ENCODE data around the gene COQ8B. TPM values are rescaled to one million over a fixed set of nuclear protein-coding genes. Genes with fewer than 3 reads are reported as not detected.

COQ8B gene
- total RNA-seq, 1 donor from 2014 or later, result 51.1 TPM

DNA sequence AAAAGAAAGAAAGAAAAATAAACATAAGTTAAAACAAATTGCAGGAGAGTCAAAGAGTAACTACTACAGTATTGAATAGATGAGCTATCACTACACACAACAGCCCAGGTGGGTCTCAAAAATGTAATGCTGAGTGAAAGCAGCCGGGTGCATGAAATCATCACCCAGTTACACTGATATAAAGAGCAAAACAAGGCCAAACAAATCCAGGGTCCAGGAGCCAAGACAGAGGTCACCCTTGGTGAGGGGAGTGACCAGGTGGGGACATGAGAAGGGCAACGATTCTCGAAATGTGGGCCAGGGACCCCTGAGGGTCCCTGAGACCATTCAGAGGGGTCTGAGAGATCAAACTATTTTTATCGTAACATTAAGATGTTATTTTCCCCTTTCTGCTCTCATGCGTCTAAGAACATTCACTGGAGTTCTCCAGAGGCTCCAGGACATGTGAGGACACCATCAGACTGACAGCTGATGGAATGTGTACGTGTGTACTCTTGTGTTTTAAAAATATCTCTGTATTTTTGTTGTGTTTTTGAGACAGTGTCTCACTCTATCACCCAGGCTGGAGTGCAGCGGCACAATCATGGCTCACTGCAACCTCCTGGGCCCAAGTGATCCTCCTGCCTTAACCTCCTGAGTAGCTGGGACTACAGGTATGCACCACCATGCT is 10.6 kb downstream of the COQ8B start:
- H3K27me3 ChIP-seq, result no peaks in the 10 kb centered on the region
- H3K4me1 ChIP-seq, result no peaks in the 10 kb centered on the region
- H3K4me3 ChIP-seq, result no peak overlapping the region
- TF ChIP-seq CTCF (IDR thresholded peaks at IDR 0.05) (no peak), POLR2A (IDR thresholded peaks at IDR 0.05) (no peak), POLR2AphosphoS5 (IDR thresholded peaks at IDR 0.05; ENCODE audit: insufficient read depth in 1 of 2, low read depth in 1 of 2) (no peak)
- no peak for DNase-seq (ENCODE audit: extremely low spot score in 2 of 2)
- H3K36me3 ChIP-seq, result peaks cover 0 to 65% of the 10 kb centered on the region in 2 donors
- intact Hi-C loops (cut with DNase I), result no loop called here
- H3K9me3 ChIP-seq, result no peaks in the 10 kb centered on the region
- no peak overlapping the region for H3K27ac ChIP-seq

DNA sequence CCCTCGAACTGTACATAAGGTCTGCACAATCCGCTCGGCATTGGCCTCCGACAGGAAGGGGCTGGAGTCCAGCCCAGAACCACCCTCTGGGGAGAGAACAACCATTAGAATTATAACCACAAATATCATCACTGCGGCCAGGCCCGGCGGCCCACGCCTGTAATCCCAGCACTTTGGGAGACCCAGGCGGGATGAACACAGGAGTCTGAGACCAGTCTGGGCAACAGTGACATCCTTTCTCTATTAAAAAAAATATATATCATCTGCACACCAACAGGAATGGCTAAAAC is 11.4 kb downstream of the COQ8B start:
- Histone ChIP-seq H3K4me3 (no peak overlapping the region), H3K27me3 (no peaks in the 10 kb centered on the region), H3K27ac (no peak overlapping the region), H3K9me3 (no peaks in the 10 kb centered on the region), H3K4me1 (no peaks in the 10 kb centered on the region), H3K36me3 (peaks cover 0 to 69% of the 10 kb centered on the region in 2 donors)
- DNase-seq (ENCODE audit: extremely low spot score in 2 of 2), result no peak
- intact Hi-C loops (cut with DNase I), result no loop called here
- TF ChIP-seq POLR2AphosphoS5 (IDR thresholded peaks at IDR 0.05; ENCODE audit: insufficient read depth in 1 of 2, low read depth in 1 of 2) (no peak), CTCF (IDR thresholded peaks at IDR 0.05) (no peak), POLR2A (IDR thresholded peaks at IDR 0.05) (no peak)

DNA sequence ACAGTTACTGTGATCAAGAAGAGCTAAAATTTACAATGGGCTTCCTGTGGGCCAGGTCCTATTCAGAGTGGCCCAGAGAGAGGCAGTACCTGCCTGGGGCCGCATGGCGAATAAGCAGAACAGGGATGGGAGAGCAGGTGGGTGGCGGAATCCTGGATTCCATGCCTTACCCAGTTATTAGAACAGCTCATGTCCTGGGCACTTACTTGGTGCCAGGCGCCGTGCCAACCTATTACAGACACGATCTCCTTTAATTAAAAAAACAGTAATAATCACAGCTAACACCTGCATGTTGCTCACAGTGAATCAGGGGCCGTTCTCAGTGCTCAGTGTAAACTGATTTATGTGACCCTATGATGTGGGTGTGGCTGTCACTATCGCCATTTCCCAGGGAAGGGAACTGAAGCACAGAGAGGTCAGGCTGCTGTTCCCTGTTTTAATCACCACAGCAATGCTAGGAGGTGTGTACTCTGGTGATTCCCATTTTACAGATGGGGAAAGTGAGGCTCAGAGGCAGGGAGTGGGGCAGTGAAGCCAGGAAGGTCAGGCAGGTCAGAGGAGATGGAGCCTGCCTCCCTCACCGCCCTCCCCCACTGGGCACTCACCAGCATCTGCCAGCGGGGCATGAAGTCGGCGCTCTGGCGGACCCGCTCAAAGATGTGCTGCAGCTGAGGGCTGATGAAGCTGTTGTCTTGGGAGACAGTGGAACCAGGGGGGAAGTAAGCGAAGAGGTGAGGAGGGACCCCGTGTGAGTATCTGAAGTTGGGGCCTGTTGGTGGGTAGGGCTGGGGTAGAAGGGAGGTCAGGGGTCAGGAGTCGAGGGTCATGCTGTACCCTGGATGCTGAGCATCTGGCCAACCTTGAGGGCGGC is 12.0 kb downstream of the COQ8B start:
- Histone ChIP-seq H3K9me3 (no peaks in the 10 kb centered on the region), H3K27ac (no peak overlapping the region), H3K36me3 (peaks cover 0 to 67% of the 10 kb centered on the region in 2 donors), H3K27me3 (no peaks in the 10 kb centered on the region), H3K4me1 (no peaks in the 10 kb centered on the region), H3K4me3 (no peak overlapping the region)
- TF ChIP-seq POLR2AphosphoS5 (IDR thresholded peaks at IDR 0.05; ENCODE audit: insufficient read depth in 1 of 2, low read depth in 1 of 2) (no peak), POLR2A (IDR thresholded peaks at IDR 0.05) (no peak), CTCF (IDR thresholded peaks at IDR 0.05) (no peak)
- intact Hi-C loops (cut with DNase I), result no loop called here
- no peak for DNase-seq (ENCODE audit: extremely low spot score in 2 of 2)

- peaks cover 0 to 54% of the 10 kb centered on the region in 2 donors for H3K36me3 ChIP-seq
These were observed 13.5 kb downstream of the COQ8B start for GRCh38 chr19:40703029-40703755.

More at GRCh38 chr19:40703029-40703755, 13.5 kb downstream of the COQ8B start:
- DNase-seq (ENCODE audit: extremely low spot score in 2 of 2), result no peak
- TF ChIP-seq CTCF (IDR thresholded peaks at IDR 0.05), result no peak
- TF ChIP-seq POLR2AphosphoS5 (IDR thresholded peaks at IDR 0.05; ENCODE audit: insufficient read depth in 1 of 2, low read depth in 1 of 2), result no peak
- TF ChIP-seq POLR2A (IDR thresholded peaks at IDR 0.05), result no peak
- Histone ChIP-seq H3K27me3 (no peaks in the 10 kb centered on the region), H3K4me3 (no peak overlapping the region), H3K9me3 (no peaks in the 10 kb centered on the region), H3K4me1 (no peaks in the 10 kb centered on the region), H3K27ac (no peak overlapping the region)
- intact Hi-C loops (cut with DNase I), result no loop called here
